ENCODE measurements around the gene CBX6.

DNA sequence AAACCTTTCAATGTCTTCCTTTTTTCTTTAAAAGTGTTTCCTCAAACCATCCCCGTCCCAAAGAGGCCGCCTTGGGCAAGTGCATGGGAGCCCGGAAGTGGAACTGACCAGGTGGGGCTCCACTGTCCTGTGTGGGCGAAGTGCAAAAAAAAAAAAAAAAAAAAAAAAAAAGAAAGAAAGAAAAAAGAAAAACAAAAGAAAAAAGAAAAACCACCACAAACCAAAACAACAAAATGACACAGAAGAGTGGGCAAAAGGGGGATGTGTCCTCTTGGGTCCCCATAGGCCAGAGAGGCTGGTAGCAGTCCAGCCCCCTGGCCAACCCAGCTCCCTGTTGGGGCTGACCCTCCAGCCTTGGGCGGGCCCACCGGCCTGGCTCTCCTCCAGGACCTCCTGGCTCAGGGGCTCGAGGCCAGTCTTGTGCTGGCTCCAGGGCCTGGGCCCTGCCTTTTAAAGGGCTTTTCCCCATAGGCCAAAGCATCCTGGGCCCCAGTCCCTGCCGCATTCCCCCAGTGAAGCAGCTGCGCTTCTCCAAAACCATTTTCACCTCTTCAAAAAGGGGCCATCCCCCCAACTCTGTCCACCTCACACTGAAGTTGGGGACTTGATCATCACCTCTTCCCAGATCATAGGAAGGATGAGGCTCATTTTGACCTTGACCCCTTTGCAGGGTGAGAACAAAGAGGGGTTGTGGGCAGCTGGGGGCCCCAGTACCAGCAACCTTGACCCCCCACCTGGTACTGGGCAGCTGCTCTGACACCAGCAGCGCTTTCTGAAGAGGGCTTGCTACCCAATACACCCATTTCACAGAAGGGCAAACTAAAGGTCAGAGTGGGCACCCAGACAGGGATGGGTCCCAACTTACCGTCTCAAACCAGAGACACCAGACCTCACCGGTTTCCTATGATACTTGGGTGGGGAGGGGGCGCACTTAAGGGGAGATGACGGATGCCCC lies 9.4 kb downstream of the CBX6 start:
- no peak for TF ChIP-seq ZZZ3 (IDR thresholded peaks at IDR 0.05; ENCODE audit: control insufficient read depth, insufficient read length, low read depth)
- TF ChIP-seq, protein P1, sequence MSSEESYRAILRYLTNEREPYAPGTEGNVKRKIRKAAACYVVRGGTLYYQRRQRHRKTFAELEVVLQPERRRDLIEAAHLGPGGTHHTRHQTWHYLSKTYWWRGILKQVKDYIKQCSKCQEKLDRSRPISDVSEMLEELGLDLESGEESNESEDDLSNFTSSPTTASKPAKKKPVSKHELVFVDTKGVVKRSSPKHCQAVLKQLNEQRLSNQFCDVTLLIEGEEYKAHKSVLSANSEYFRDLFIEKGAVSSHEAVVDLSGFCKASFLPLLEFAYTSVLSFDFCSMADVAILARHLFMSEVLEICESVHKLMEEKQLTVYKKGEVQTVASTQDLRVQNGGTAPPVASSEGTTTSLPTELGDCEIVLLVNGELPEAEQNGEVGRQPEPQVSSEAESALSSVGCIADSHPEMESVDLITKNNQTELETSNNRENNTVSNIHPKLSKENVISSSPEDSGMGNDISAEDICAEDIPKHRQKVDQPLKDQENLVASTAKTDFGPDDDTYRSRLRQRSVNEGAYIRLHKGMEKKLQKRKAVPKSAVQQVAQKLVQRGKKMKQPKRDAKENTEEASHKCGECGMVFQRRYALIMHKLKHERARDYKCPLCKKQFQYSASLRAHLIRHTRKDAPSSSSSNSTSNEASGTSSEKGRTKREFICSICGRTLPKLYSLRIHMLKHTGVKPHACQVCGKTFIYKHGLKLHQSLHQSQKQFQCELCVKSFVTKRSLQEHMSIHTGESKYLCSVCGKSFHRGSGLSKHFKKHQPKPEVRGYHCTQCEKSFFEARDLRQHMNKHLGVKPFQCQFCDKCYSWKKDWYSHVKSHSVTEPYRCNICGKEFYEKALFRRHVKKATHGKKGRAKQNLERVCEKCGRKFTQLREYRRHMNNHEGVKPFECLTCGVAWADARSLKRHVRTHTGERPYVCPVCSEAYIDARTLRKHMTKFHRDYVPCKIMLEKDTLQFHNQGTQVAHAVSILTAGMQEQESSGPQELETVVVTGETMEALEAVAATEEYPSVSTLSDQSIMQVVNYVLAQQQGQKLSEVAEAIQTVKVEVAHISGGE (CRISPR knock-in tag; IDR thresholded peaks at IDR 0.05): no peak
